GM21528 (cell line): ENCODE measurements around the gene TSPAN14.

Experiments
- ATAC-seq: cut with Tn5 transposase; IDR thresholded peaks from one replicate; pipeline ENCODE4 v1.9.1; 2021; ENCODE audit warnings: mild to moderate bottlenecking, moderate library complexity; ENCODE audit not compliant: unreplicated experiment, low FRiP score

Gene TSPAN14

GRCh38 chr10:80500572-80501380 lies 46.7 kb downstream of the TSPAN14 start:
- ATAC-seq, result peak; percentile 53

- no peak for ATAC-seq
Measured at GRCh38 chr10:80501381-80501912, 47.3 kb downstream of the TSPAN14 start.

GRCh38 chr10:80501913-80502521 lies 47.9 kb downstream of the TSPAN14 start:
- ATAC-seq, result no peak

- no peak for ATAC-seq
Measured at GRCh38 chr10:80502621-80503583, 48.8 kb downstream of the TSPAN14 start.

- ATAC-seq, result no peak
Measured at GRCh38 chr10:80503584-80504157, 49.6 kb downstream of the TSPAN14 start.

- ATAC-seq, result no peak
Measured at GRCh38 chr10:80504158-80504811, 50.2 kb downstream of the TSPAN14 start.

- no peak for ATAC-seq
Measured at GRCh38 chr10:80504897-80505465, 50.9 kb downstream of the TSPAN14 start.

GRCh38 chr10:80506189-80506575 lies 52.1 kb downstream of the TSPAN14 start:
- ATAC-seq, result no peak

GRCh38 chr10:80506836-80507487 lies 52.9 kb downstream of the TSPAN14 start:
- no peak for ATAC-seq

- ATAC-seq, result no peak
Measured at GRCh38 chr10:80509108-80509402, 54.9 kb downstream of the TSPAN14 start.

GRCh38 chr10:80509403-80510161 lies 55.5 kb downstream of the TSPAN14 start:
- ATAC-seq, result no peak

- ATAC-seq, result no peak
Measured at GRCh38 chr10:80512031-80512526, 58.0 kb downstream of the TSPAN14 start.

GRCh38 chr10:80513106-80513505 lies 59.0 kb downstream of the TSPAN14 start:
- no peak for ATAC-seq

GRCh38 chr10:80515511-80515910 lies 61.4 kb downstream of the TSPAN14 start:
- no peak for ATAC-seq

GRCh38 chr10:80515941-80516340 lies 61.8 kb downstream of the TSPAN14 start:
- no peak for ATAC-seq

- ATAC-seq, result no peak
Measured at GRCh38 chr10:80516506-80517075, 62.5 kb downstream of the TSPAN14 start.

GRCh38 chr10:80517416-80518142 lies 63.5 kb downstream of the TSPAN14 start:
- ATAC-seq, result no peak
